ENCODE data around the gene CUEDC1. TPM values are rescaled to one million over a fixed set of nuclear protein-coding genes. Genes with fewer than 3 reads are reported as not detected.
A peak's percentile ranks its signal among the peaks of the same experiment; 100 is the strongest.

CUEDC1 gene
- total and polyA plus RNA-seq, 8 donors = 16.5 to 30.4 (median 21.7) TPM

DNA sequence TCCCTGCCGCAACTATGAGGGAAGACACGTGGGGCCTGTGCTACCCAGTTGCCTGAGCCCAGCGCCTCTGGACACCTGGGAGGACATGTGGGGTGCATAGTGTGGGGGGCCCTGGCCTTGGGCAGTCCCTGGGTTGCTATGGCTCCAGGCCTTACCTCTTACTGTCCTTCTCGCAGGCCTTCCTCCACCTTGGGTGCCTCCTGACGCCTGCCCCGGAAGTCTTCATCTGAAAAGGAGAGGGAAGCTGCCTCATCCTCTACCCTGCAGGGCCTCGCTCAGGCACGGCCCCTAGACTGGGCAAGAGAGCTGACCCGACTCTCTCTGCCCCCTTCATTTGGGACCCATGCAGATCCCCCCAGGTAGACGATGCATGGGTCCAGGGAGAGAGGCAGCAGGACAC lies 88.9 kb downstream of the CUEDC1 start:
- H3K36me3 ChIP-seq = no peaks in the 10 kb centered on the region
- H3K27me3 ChIP-seq = no peaks in the 10 kb centered on the region
- H3K4me1 ChIP-seq = peaks cover 7 to 26% (median 19%) of the 10 kb centered on the region in 3 donors
- no peak for ATAC-seq
- intact Hi-C loops (cut with DNase I) = loop anchor here in 1 of 3 donors (10.0 kb wide), 2 partner anchors 218 to 248 kb away; partner anchors contain the start of gene DYNLL2
- no peak for FAIRE-seq
- H3K27ac ChIP-seq = no peak overlapping the region
- peak in 1 of 6 donors; percentile 36 for DNase-seq
- no peaks in the 10 kb centered on the region for H3K9me3 ChIP-seq
- WGBS, 2 donors = 89 to 98% methylated on average over 10 of the region's 10 CpGs
- H3K4me3 ChIP-seq = no peak overlapping the region
- TF ChIP-seq, protein P1, sequence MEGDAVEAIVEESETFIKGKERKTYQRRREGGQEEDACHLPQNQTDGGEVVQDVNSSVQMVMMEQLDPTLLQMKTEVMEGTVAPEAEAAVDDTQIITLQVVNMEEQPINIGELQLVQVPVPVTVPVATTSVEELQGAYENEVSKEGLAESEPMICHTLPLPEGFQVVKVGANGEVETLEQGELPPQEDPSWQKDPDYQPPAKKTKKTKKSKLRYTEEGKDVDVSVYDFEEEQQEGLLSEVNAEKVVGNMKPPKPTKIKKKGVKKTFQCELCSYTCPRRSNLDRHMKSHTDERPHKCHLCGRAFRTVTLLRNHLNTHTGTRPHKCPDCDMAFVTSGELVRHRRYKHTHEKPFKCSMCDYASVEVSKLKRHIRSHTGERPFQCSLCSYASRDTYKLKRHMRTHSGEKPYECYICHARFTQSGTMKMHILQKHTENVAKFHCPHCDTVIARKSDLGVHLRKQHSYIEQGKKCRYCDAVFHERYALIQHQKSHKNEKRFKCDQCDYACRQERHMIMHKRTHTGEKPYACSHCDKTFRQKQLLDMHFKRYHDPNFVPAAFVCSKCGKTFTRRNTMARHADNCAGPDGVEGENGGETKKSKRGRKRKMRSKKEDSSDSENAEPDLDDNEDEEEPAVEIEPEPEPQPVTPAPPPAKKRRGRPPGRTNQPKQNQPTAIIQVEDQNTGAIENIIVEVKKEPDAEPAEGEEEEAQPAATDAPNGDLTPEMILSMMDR (IDR thresholded peaks at IDR 0.05) = no peak

DNA sequence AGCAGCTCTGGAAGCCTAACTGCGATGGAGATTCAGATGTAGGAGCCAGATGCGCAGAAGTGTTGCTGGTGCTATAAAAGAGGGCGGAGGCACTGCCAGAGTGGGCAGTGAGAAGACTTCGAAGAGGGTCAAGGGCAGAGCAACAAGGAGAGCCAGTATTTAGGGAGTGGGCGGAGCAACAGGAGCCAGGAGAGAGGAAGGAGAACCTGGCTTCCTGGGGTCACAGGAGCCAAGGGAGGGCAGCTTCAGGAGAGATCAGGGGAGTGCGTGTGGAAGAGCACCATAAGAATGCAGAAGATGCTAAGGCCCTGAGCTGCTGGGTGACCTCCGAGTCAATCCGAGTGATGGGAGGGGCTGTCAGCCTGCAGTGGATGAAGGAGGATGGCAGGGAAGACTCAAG lies 90.9 kb downstream of the CUEDC1 start:
- Histone ChIP-seq H3K27me3 (no peaks in the 10 kb centered on the region), H3K27ac (no peak overlapping the region), H3K9me3 (no peaks in the 10 kb centered on the region), H3K4me1 (peaks cover 17 to 33% (median 23%) of the 10 kb centered on the region in 3 donors), H3K36me3 (no peaks in the 10 kb centered on the region), H3K4me3 (no peak overlapping the region)
- 82 to 84% methylated on average over 8 of the region's 8 CpGs for WGBS, 2 donors
- ATAC-seq (no peak), DNase-seq (no peak), FAIRE-seq (no peak)
- TF ChIP-seq, protein P1 (IDR thresholded peaks at IDR 0.05) = no peak
- intact Hi-C loops (cut with DNase I) = loop anchor here in 1 of 3 donors (10.0 kb wide), 2 partner anchors 221 to 251 kb away; partner anchors contain the start of gene DYNLL2

DNA sequence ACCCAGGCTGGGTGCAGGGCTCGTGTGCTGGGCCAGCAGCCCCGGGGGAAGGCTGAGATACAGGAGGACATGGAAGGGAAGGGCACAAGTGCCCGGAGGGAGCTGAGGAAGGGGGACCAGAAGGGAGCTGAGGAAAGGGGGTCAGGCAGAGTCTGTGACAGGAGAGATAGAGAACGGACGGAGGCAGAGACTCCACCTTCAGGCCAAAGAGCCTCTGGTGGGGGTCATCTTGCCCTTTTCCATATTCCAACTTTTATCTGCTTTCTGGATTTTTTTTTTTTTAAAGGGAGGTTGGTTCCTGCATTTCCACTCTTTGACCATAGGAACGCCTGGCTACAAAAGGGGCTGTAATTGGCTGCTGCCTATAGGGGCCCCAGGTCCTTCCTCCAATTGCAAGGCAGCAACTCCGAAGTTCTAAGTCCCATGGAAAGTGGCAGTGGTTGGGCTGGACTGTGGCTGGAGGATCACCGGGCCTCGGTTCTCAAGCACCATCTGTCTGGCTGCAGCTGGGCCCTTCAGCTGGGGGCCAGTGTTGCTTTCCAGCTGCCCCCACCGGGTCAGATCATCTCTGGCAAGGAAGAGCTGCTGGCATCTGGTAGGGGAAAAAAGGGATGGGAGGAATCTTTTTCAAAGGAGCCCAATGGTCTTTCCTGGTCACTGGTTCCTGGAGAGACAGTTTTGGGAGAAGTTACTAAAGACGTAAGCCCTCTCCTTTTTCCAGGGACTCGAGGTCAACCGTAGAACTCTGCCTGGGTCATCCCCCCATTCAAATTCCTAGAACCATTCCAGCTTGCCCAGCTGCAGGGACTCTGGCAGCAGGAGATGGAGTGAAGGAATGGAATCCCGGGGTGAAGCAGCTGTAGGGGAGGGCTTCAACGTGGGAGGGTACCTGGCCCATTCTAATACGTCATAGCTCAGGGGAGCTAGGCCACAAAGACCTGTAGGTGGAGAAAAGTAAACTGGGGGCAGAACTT lies 92.2 kb downstream of the CUEDC1 start:
- 87 to 88% methylated on average over 16 of the region's 16 CpGs for WGBS, 2 donors
- ATAC-seq = no peak
- Histone ChIP-seq H3K27me3 (no peaks in the 10 kb centered on the region), H3K27ac (no peak overlapping the region), H3K4me1 (peaks cover 16 to 21% (median 16%) of the 10 kb centered on the region in 3 donors), H3K4me3 (peak overlapping the region in 1 of 4 donors; percentile 59), H3K9me3 (no peaks in the 10 kb centered on the region), H3K36me3 (no peaks in the 10 kb centered on the region)
- TF ChIP-seq, protein P1 (IDR thresholded peaks at IDR 0.05) = no peak
- peak in 1 of 6 donors; percentile 52 for DNase-seq
- FAIRE-seq = no peak
- intact Hi-C loops (cut with DNase I) = loop anchor here in 1 of 3 donors (10.0 kb wide), 2 partner anchors 222 to 252 kb away; partner anchors contain the start of gene DYNLL2

DNA sequence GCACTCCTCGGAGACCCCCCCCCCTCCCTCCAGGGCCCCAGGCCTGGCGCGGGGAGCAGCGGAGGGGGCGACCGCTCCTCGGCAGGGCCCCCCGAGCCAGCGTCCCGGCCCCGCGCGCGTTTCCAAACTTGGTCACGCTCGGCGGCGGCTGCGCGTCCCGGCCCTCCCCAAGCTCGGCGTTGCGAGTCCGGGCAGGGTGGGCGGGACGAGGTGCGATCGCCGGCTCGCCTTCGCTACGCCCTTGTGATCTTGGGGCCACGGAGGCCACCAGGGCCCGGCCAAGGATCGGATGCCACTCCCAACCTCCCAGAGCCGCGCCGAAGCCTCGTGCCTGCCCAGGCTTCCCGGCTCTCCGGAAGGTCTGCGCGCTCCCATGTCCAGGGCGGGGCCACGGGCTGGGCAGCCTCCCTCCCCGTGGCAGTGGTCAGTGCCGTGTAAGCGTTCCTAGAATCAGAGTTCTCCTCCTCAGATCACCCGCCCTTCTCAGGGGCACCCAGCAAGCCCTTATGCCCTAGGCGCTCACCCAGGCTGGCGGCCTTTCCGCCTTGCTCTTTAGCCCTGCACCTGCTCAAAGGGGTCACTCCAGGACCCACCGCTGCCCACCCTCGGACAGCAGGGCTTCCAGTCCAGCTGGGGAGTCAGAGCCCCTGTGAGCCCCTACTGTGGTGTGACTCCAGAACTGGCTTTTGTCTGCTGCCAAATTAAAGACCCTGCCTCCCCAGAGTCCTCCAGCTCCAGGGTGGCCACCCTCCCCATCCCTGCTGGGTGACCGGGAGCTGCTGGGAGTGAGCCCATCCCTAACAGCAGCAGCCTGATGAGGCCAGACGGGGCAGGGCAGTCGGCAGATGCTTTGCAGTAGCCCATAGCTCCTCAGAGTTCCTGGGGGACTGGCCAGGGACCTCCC lies 93.2 kb downstream of the CUEDC1 start:
- WGBS, 2 donors = 9 to 10% methylated on average over 54 to 58 of the region's 58 CpGs
- Histone ChIP-seq H3K27me3 (no peaks in the 10 kb centered on the region), H3K4me1 (peaks cover 7 to 15% (median 11%) of the 10 kb centered on the region in 3 donors), H3K4me3 (peak overlapping the region; percentile 25 to 59 (median 39)), H3K27ac (peak overlapping the region; percentile 63 to 86 (median 71)), H3K36me3 (no peaks in the 10 kb centered on the region), H3K9me3 (no peaks in the 10 kb centered on the region)
- intact Hi-C loops (cut with DNase I) = loop anchor here in 1 of 3 donors (10.0 kb wide), 2 partner anchors 223 to 253 kb away; partner anchors contain the start of gene DYNLL2
- DNase-seq (peak in 5 of 6 donors; percentile 53 to 83 (median 65)), FAIRE-seq (no peak), ATAC-seq (peak; percentile 60 to 74 (median 70))
- TF ChIP-seq, protein P1 (IDR thresholded peaks at IDR 0.05) = no peak
